HEK293 (cell line): ENCODE measurements around the gene C1orf141.

Source experiments
- SCRT1 ChIP-seq: fragments of 450-650 bp; formaldehyde crosslinking; IDR thresholded peaks from 2 replicates; pipeline ENCODE4 v1.5.1; 2016; ENCODE audit warnings: missing biosample characterization, missing genetic modification characterization, borderline replicate concordance
- ZNF157 ChIP-seq: fragments of 450-650 bp; formaldehyde crosslinking; IDR thresholded peaks from 2 replicates; pipeline ENCODE4 v1.5.1; 2016; ENCODE audit warnings: missing biosample characterization, missing genetic modification characterization
- ZNF211 ChIP-seq: fragments of 450-650 bp; formaldehyde crosslinking; IDR thresholded peaks from 2 replicates; pipeline ENCODE4 v1.5.1; 2016; ENCODE audit warnings: low read depth, missing biosample characterization, missing genetic modification characterization
- ZNF223 ChIP-seq: fragments of 450-650 bp; formaldehyde crosslinking; IDR thresholded peaks from 2 replicates; pipeline ENCODE4 v1.5.1; 2016; ENCODE audit warnings: missing biosample characterization, missing genetic modification characterization
- ZNF24 ChIP-seq: fragments of 450-650 bp; formaldehyde crosslinking; IDR thresholded peaks from 2 replicates; pipeline ENCODE4 v1.5.1; 2016; ENCODE audit warnings: missing biosample characterization, missing genetic modification characterization
- ZNF354C ChIP-seq: fragments of 450-650 bp; formaldehyde crosslinking; IDR thresholded peaks from 2 replicates; pipeline ENCODE4 v1.5.1; 2016; ENCODE audit warnings: missing biosample characterization, missing genetic modification characterization, low read depth, borderline replicate concordance
- ZNF423 ChIP-seq: fragments of 450-650 bp; formaldehyde crosslinking; IDR thresholded peaks from 2 replicates; pipeline ENCODE4 v1.5.1; 2016; ENCODE audit warnings: missing biosample characterization, missing genetic modification characterization
- ZNF555 ChIP-seq: fragments of 450-650 bp; formaldehyde crosslinking; conservative IDR thresholded peaks from 2 replicates; pipeline ENCODE4 v1.5.1; 2017; ENCODE audit warnings: missing biosample characterization, mild to moderate bottlenecking, missing genetic modification characterization, inconsistent platforms
- ZNF571 ChIP-seq: fragments of 450-650 bp; formaldehyde crosslinking; IDR thresholded peaks from 2 replicates; pipeline ENCODE4 v1.5.0; 2017; ENCODE audit warnings: missing biosample characterization, missing genetic modification characterization
- TF ChIP-seq, protein P1 (sequence below): fragments of 450-650 bp; formaldehyde crosslinking; IDR thresholded peaks from 2 replicates; pipeline ENCODE4 v1.5.1; 2016; ENCODE audit warnings: missing biosample characterization, missing genetic modification characterization
- TF ChIP-seq, protein P2 (sequence below): fragments of 450-650 bp; formaldehyde crosslinking; IDR thresholded peaks from 2 replicates; pipeline ENCODE4 v1.5.1; 2016; ENCODE audit warnings: missing biosample characterization, missing genetic modification characterization

GRCh38 chr1:67103548-67103947, 31.2 kb downstream of the C1orf141 start:
- TF ChIP-seq, protein P1, sequence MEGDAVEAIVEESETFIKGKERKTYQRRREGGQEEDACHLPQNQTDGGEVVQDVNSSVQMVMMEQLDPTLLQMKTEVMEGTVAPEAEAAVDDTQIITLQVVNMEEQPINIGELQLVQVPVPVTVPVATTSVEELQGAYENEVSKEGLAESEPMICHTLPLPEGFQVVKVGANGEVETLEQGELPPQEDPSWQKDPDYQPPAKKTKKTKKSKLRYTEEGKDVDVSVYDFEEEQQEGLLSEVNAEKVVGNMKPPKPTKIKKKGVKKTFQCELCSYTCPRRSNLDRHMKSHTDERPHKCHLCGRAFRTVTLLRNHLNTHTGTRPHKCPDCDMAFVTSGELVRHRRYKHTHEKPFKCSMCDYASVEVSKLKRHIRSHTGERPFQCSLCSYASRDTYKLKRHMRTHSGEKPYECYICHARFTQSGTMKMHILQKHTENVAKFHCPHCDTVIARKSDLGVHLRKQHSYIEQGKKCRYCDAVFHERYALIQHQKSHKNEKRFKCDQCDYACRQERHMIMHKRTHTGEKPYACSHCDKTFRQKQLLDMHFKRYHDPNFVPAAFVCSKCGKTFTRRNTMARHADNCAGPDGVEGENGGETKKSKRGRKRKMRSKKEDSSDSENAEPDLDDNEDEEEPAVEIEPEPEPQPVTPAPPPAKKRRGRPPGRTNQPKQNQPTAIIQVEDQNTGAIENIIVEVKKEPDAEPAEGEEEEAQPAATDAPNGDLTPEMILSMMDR (tag by site-specific recombination), result no peak
- TF ChIP-seq, protein P2, sequence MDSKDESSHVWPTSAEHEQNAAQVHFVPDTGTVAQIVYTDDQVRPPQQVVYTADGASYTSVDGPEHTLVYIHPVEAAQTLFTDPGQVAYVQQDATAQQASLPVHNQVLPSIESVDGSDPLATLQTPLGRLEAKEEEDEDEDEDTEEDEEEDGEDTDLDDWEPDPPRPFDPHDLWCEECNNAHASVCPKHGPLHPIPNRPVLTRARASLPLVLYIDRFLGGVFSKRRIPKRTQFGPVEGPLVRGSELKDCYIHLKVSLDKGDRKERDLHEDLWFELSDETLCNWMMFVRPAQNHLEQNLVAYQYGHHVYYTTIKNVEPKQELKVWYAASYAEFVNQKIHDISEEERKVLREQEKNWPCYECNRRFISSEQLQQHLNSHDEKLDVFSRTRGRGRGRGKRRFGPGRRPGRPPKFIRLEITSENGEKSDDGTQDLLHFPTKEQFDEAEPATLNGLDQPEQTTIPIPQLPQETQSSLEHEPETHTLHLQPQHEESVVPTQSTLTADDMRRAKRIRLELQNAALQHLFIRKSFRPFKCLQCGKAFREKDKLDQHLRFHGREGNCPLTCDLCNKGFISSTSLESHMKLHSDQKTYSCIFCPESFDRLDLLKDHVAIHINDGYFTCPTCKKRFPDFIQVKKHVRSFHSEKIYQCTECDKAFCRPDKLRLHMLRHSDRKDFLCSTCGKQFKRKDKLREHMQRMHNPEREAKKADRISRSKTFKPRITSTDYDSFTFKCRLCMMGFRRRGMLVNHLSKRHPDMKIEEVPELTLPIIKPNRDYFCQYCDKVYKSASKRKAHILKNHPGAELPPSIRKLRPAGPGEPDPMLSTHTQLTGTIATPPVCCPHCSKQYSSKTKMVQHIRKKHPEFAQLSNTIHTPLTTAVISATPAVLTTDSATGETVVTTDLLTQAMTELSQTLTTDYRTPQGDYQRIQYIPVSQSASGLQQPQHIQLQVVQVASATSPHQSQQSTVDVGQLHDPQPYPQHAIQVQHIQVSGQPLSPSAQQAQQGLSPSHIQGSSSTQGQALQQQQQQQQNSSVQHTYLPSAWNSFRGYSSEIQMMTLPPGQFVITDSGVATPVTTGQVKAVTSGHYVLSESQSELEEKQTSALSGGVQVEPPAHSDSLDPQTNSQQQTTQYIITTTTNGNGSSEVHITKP (tag by site-specific recombination), result no peak
- TF ChIP-seq ZNF211 (tag by site-specific recombination) (no peak), ZNF223 (no peak), ZNF555 (tag by site-specific recombination) (no peak), ZNF24 (no peak), ZNF571 (tag by site-specific recombination) (no peak), SCRT1 (tag by site-specific recombination) (no peak), ZNF423 (tag by site-specific recombination) (no peak), ZNF354C (tag by site-specific recombination) (no peak), ZNF157 (tag by site-specific recombination) (no peak)
